ENCODE results near the gene PPL.
A peak's percentile ranks its signal among the peaks of the same experiment; 100 is the strongest.

Gene PPL

GRCh38 chr16:4936181-4936990, 562 bp downstream of the PPL start:
- Histone ChIP-seq H3K79me2 (ENCODE audit: insufficient read depth, low read depth) (no peaks in the 10 kb centered on the region), H2AFZ (ENCODE audit: low read depth) (peak overlapping the region; percentile 95), H3K9ac (peak overlapping the region; percentile 23; the same call in 1 of the 2 replicates), H3K4me3 (IDR thresholded peaks at IDR 0.05; ENCODE audit: insufficient read depth, low read depth, low read length) (no peak overlapping the region), H3K36me3 (ENCODE audit: insufficient read depth) (no peaks in the 10 kb centered on the region), H3K4me1 (ENCODE audit: low read depth, poor library complexity, severe bottlenecking) (peaks cover 21% of the 10 kb centered on the region), H3K27ac (no peak overlapping the region), H4K20me1 (ENCODE audit: insufficient read depth) (no peaks in the 10 kb centered on the region), H3K4me2 (peak overlapping the region; percentile 84), H3K27me3 (ENCODE audit: insufficient read depth, low read depth) (no peaks in the 10 kb centered on the region)
- TF ChIP-seq CTCF (conservative IDR thresholded peaks at IDR 0.05; ENCODE audit: low read depth, low read length): peak; percentile 40; the same call in 1 of the 2 replicates

GRCh38 chr16:4935241-4935855, 1.6 kb downstream of the PPL start:
- TF ChIP-seq CTCF (conservative IDR thresholded peaks at IDR 0.05; ENCODE audit: low read depth, low read length): no peak
- no peak overlapping the region for H3K4me3 ChIP-seq (IDR thresholded peaks at IDR 0.05; ENCODE audit: insufficient read depth, low read depth, low read length)
- H4K20me1 ChIP-seq (ENCODE audit: insufficient read depth): no peaks in the 10 kb centered on the region
- H2AFZ ChIP-seq (ENCODE audit: low read depth): no peak overlapping the region
- H3K4me2 ChIP-seq: no peak overlapping the region
- no peaks in the 10 kb centered on the region for H3K36me3 ChIP-seq (ENCODE audit: insufficient read depth)
- H3K4me1 ChIP-seq (ENCODE audit: low read depth, poor library complexity, severe bottlenecking): peaks cover 10% of the 10 kb centered on the region
- no peaks in the 10 kb centered on the region for H3K79me2 ChIP-seq (ENCODE audit: insufficient read depth, low read depth)
- no peak overlapping the region for H3K27ac ChIP-seq
- no peak overlapping the region for H3K9ac ChIP-seq
- H3K27me3 ChIP-seq (ENCODE audit: insufficient read depth, low read depth): no peaks in the 10 kb centered on the region

GRCh38 chr16:4934591-4934990, 2.4 kb downstream of the PPL start:
- H3K27me3 ChIP-seq (ENCODE audit: insufficient read depth, low read depth): no peaks in the 10 kb centered on the region
- no peak overlapping the region for H3K9ac ChIP-seq
- no peak overlapping the region for H3K4me3 ChIP-seq (IDR thresholded peaks at IDR 0.05; ENCODE audit: insufficient read depth, low read depth, low read length)

GRCh38 chr16:4933871-4934395, 3.0 kb downstream of the PPL start:
- Histone ChIP-seq H4K20me1 (ENCODE audit: insufficient read depth) (no peaks in the 10 kb centered on the region), H3K27me3 (ENCODE audit: insufficient read depth, low read depth) (no peaks in the 10 kb centered on the region), H3K27ac (no peak overlapping the region), H3K4me1 (ENCODE audit: low read depth, poor library complexity, severe bottlenecking) (peaks cover 7% of the 10 kb centered on the region), H3K9ac (no peak overlapping the region), H3K4me2 (no peak overlapping the region), H2AFZ (ENCODE audit: low read depth) (no peak overlapping the region), H3K79me2 (ENCODE audit: insufficient read depth, low read depth) (no peaks in the 10 kb centered on the region), H3K4me3 (IDR thresholded peaks at IDR 0.05; ENCODE audit: insufficient read depth, low read depth, low read length) (no peak overlapping the region), H3K36me3 (ENCODE audit: insufficient read depth) (no peaks in the 10 kb centered on the region)
- no peak for TF ChIP-seq CTCF (conservative IDR thresholded peaks at IDR 0.05; ENCODE audit: low read depth, low read length)

More at GRCh38 chr16:4934591-4934990, 2.4 kb downstream of the PPL start:
- peaks cover 7% of the 10 kb centered on the region for H3K4me1 ChIP-seq (ENCODE audit: low read depth, poor library complexity, severe bottlenecking)
- H3K4me2 ChIP-seq: no peak overlapping the region
- H3K79me2 ChIP-seq (ENCODE audit: insufficient read depth, low read depth): no peaks in the 10 kb centered on the region
- no peaks in the 10 kb centered on the region for H4K20me1 ChIP-seq (ENCODE audit: insufficient read depth)
- H2AFZ ChIP-seq (ENCODE audit: low read depth): no peak overlapping the region
- TF ChIP-seq CTCF (conservative IDR thresholded peaks at IDR 0.05; ENCODE audit: low read depth, low read length): no peak
- H3K36me3 ChIP-seq (ENCODE audit: insufficient read depth): no peaks in the 10 kb centered on the region
- H3K27ac ChIP-seq: no peak overlapping the region

Measured in KMS-11 (cell line).